Mesothelial cell of epicardium (in vitro differentiated cells): Measurements from ENCODE around the gene ZNF316. TPM values are rescaled to one million over a fixed set of nuclear protein-coding genes. Genes with fewer than 3 reads are reported as not detected.

Source experiments
- total RNA-seq: library from RNA; stranded (reverse); gene quantifications from 3 replicates; pipeline ENCODE4 v1.2.1, GENCODE V29; 2021

Gene ZNF316
- total RNA-seq, 1 donor from 2014 or later: 57.9 TPM

Other genes with a start within 250 kb of the ZNF316 start
- 20.9 to 24.3 TPM (median 24.1 TPM) in 3 replicates for gene DAGLB, start 189.4 kb upstream of the ZNF316 start, total RNA-seq
- 125 to 145 TPM (median 144 TPM) in 3 replicates for gene KDELR2, start 153.2 kb upstream of the ZNF316 start, total RNA-seq
- gene GRID2IP, start 85.9 kb upstream of the ZNF316 start, total RNA-seq: 1.4 to 1.5 TPM (median 1.5 TPM) in 3 replicates
- 66.9 to 75.3 TPM (median 67.9 TPM) in 3 replicates for gene ZDHHC4, start 59.9 kb upstream of the ZNF316 start, total RNA-seq
- gene INTS15, start 47.3 kb upstream of the ZNF316 start, total RNA-seq: 44.1 to 44.5 TPM (median 44.4 TPM) in 3 replicates
- 22.7 to 23.5 TPM (median 22.9 TPM) in 3 replicates for gene ZNF853, start 21.7 kb upstream of the ZNF316 start, total RNA-seq
- 31.5 to 32.2 TPM (median 31.8 TPM) in 3 replicates for gene ZNF12, start 69.6 kb downstream of the ZNF316 start, total RNA-seq
- 0.45 to 0.95 TPM in 2 of 3 replicates, not detected in the other for gene RSPH10B2, start 116.8 kb downstream of the ZNF316 start, total RNA-seq
- 64.1 to 76.5 TPM (median 68.1 TPM) in 3 replicates for gene CCZ1B, start 189.0 kb downstream of the ZNF316 start, total RNA-seq